GM12878 (cell line): ENCODE measurements around the gene PAX3. TPM values are rescaled to one million over a fixed set of nuclear protein-coding genes. Genes with fewer than 3 reads are reported as not detected.

Source experiments
- ATAC-seq: fragments of 200-7000 bp; cut with Tn5 transposase; 3 replicates; pipeline ENCODE4 v1.9.1; 2020; ENCODE audit warnings: mild to moderate bottlenecking, moderate library complexity
- Bru-seq: library from RNA; stranded (reverse); fragments of 400-500 nt; gene quantifications from one replicate; lab custom pipeline; 2021; lab: Mats Ljungman, UMichigan
- BruChase-seq, 2 experiments: library from RNA; stranded (reverse); fragments of 400-500 nt; gene quantifications; one replicate each; lab custom pipeline; 2021; lab: Mats Ljungman, UMichigan
- BruUV-seq: library from RNA; stranded (reverse); fragments of 400-500 nt; replicated peaks from 2 replicates; lab custom pipeline; 2021; lab: Mats Ljungman, UMichigan
- CTCF ChIA-PET: fragments of 300-600 bp; sonication (Branson Sonifier 250); formaldehyde crosslinking; extraction: SDS; loops from one replicate; lab custom pipeline; 2021; ENCODE audit warnings: inconsistent platforms; lab: Yijun Ruan, JAX
- POLR2A ChIA-PET: fragments of 350-600 bp; formaldehyde crosslinking; extraction: SDS; loops from one replicate; lab custom pipeline; 2021; ENCODE audit warnings: inconsistent platforms; lab: Charles Lee
- RAD21 ChIA-PET: fragments of 300-600 bp; sonication (Branson Sonifier 250); formaldehyde crosslinking; loops from one replicate; lab custom pipeline; 2023; ENCODE audit warnings: antibody characterized with exemption; ENCODE audit not compliant: unreplicated experiment; lab: Charles Lee
- SMC1A ChIA-PET: fragments of 300-600 bp; sonication (Branson Sonifier 250); formaldehyde crosslinking; loops from one replicate; lab custom pipeline; 2023; ENCODE audit not compliant: unreplicated experiment, uncharacterized antibody; lab: Charles Lee
- DNase-seq: peaks from one replicate; pipeline ENCODE4 v3.0.0-alpha.2; 2011; ENCODE audit warnings: low read depth, low spot score
- FAIRE-seq: peaks from 3 replicates; lab custom pipeline; 2011; peaks lifted over from hg19 to GRCh38; lab: Jason Lieb, UNC
- H2AFZ ChIP-seq: 2 replicates; pipeline ENCODE4 v1.6.0; 2011; ENCODE audit warnings: low read depth, low read length, control low read depth; ENCODE audit not compliant: control insufficient read depth
- H3K27ac ChIP-seq: 2 replicates; pipeline ENCODE4 v1.5.1; 2011; ENCODE audit warnings: control low read depth; ENCODE audit not compliant: control insufficient read depth, insufficient read depth
- H3K27me3 ChIP-seq, 2 experiments: replicated peaks in 1 of 2; 2 replicates each; pipeline versions ENCODE4 v1.6.0 to v1.6.1; 2011; ENCODE audit warnings: low read length in 1 of 2; ENCODE audit not compliant: control insufficient read depth in 2 of 2, insufficient read depth in 2 of 2
- H3K36me3 ChIP-seq, 2 experiments: 2 replicates each; pipeline ENCODE4 v1.5.1; 2011; ENCODE audit warnings: low read length in 1 of 2; ENCODE audit not compliant: control insufficient read depth in 2 of 2, insufficient read depth in 2 of 2
- H3K4me1 ChIP-seq: 2 replicates; pipeline ENCODE4 v1.6.1; 2011; ENCODE audit warnings: mild to moderate bottlenecking, low read length, moderate library complexity, mixed read lengths; ENCODE audit not compliant: control insufficient read depth, insufficient read depth
- H3K4me2 ChIP-seq: 2 replicates; pipeline ENCODE4 v1.6.0; 2011; ENCODE audit warnings: control low read depth; ENCODE audit not compliant: control insufficient read depth, insufficient read depth
- H3K4me3 ChIP-seq: fragments of 200-600 bp; sonication (generic); 2 replicates; pipeline ENCODE4 v1.5.1; 2016
- H3K79me2 ChIP-seq: 2 replicates; pipeline ENCODE4 v1.6.0; 2011; ENCODE audit warnings: low read length; ENCODE audit not compliant: control insufficient read depth, insufficient read depth
- H3K9ac ChIP-seq: 2 replicates; pipeline ENCODE4 v1.8.0; 2011; ENCODE audit warnings: low read length, control low read depth, mixed read lengths; ENCODE audit not compliant: control insufficient read depth, insufficient read depth
- H3K9me3 ChIP-seq: replicated peaks from 3 replicates; pipeline ENCODE4 v1.5.1; 2011; ENCODE audit warnings: mild to moderate bottlenecking, low read length; ENCODE audit not compliant: control insufficient read depth, insufficient read depth
- H4K20me1 ChIP-seq: 2 replicates; pipeline ENCODE4 v1.6.0; 2011; ENCODE audit not compliant: control insufficient read depth, insufficient read depth
- BACH1 ChIP-seq: fragments of 450-650 bp; IDR thresholded peaks from 2 replicates; pipeline ENCODE4 v1.6.1; 2017; ENCODE audit warnings: mild to moderate bottlenecking, borderline replicate concordance
- CHD2 ChIP-seq: IDR thresholded peaks from 2 replicates; pipeline ENCODE4 v1.6.1; 2011; ENCODE audit warnings: low read depth, low read length, improper control_type of control experiment, borderline replicate concordance
- CHD4 ChIP-seq: fragments of 200-600 bp; sonication (generic); IDR thresholded peaks from 2 replicates; pipeline ENCODE4 v1.6.1; 2016; ENCODE audit warnings: mild to moderate bottlenecking
- E4F1 ChIP-seq: fragments of 450-650 bp; IDR thresholded peaks from 2 replicates; pipeline ENCODE4 v1.6.1; 2018; ENCODE audit warnings: borderline replicate concordance, mild to moderate bottlenecking; ENCODE audit not compliant: partially characterized antibody
- JUNB ChIP-seq: IDR thresholded peaks from 2 replicates; pipeline ENCODE4 v1.6.1; 2016; ENCODE audit warnings: antibody characterized with exemption, mild to moderate bottlenecking
- NBN ChIP-seq: fragments of 450-650 bp; IDR thresholded peaks from 2 replicates; pipeline ENCODE4 v1.6.1; 2016
- NR2C1 ChIP-seq: fragments of 450-650 bp; IDR thresholded peaks from 2 replicates; pipeline ENCODE4 v1.6.1; 2017; ENCODE audit warnings: antibody characterized with exemption, mild to moderate bottlenecking, moderate library complexity
- RB1 ChIP-seq: fragments of 450-650 bp; formaldehyde crosslinking; IDR thresholded peaks from 2 replicates; pipeline ENCODE4 v1.6.1; 2017; ENCODE audit warnings: mild to moderate bottlenecking, borderline replicate concordance
- SREBF1 ChIP-seq: IDR thresholded peaks from 2 replicates; pipeline ENCODE4 v1.6.1; 2012; ENCODE audit warnings: mild to moderate bottlenecking, low read length
- SUZ12 ChIP-seq: fragments of 200-600 bp; sonication (generic); IDR thresholded peaks from one replicate; pipeline ENCODE4 v1.6.1; 2018; ENCODE audit warnings: antibody characterized with exemption, mild to moderate bottlenecking; ENCODE audit not compliant: unreplicated experiment
- TAF1 ChIP-seq: IDR thresholded peaks from 2 replicates; pipeline ENCODE4 v1.6.1; 2011; ENCODE audit warnings: mild to moderate bottlenecking, low read depth, low read length, borderline replicate concordance
- TBL1XR1 ChIP-seq: IDR thresholded peaks from 2 replicates; pipeline ENCODE4 v1.6.1; 2012; ENCODE audit warnings: low read depth, low read length, improper control_type of control experiment
- YBX1 ChIP-seq: fragments of 450-650 bp; IDR thresholded peaks from 2 replicates; pipeline ENCODE4 v1.6.1; 2016; ENCODE audit warnings: antibody characterized with exemption
- WGBS: methylation state at CpG from one replicate; pipeline ENCODE4 v1.1.6; 2016; ENCODE audit warnings: low lambda C conversion rate; ENCODE audit not compliant: insufficient replicate concordance, insufficient coverage; ENCODE audit errors: missing lambda C conversion rate; 5-methylcytosine and 5-hydroxymethylcytosine counted together
- in situ Hi-C: fragments of 300-500 bp; cut with MboI; formaldehyde crosslinking; loops from 9 replicates; pipeline ENCODE4 v1.14.3; 2018; ENCODE audit warnings: mixed read lengths
- intact Hi-C: fragments of 100-400 bp; cut with micrococcal nuclease; formaldehyde crosslinking; loops from one replicate; pipeline ENCODE4 v1.14.2; 2022; ENCODE audit not compliant: unreplicated experiment
- long read RNA-seq, 2 experiments: library from polyadenylated mRNA; unstranded; transcript quantifications; one replicate each; pipeline ENCODE4 v2.0.0, GENCODE V29; 2019 to 2020
- polyA minus RNA-seq, 3 experiments: library from RNA; depleted of rRNA, polyadenylated mRNA; stranded (reverse); fragments of >200 nt; gene quantifications; 2 replicates each; pipeline ENCODE4 v1.2.3, GENCODE V29; 2011
- polyA plus RNA-seq, 11 experiments: library from polyadenylated mRNA; depleted of rRNA in 4 of 11; unstranded in 6 of 11; stranded (reverse) in 5 of 11; fragments of >200 nt; fragmentation: Nextera tagmentation in 4 of 11; fragmentation: Illumina TruSeq in 1 of 11; extraction: Ambion mirVana in 4 of 11; extraction: Trizol in 1 of 11; gene quantifications; 1 replicate in 1 of 11; 2 replicates in 10 of 11; pipeline versions ENCODE4 v1.2.1 to v1.2.3, GENCODE V29; 2011 to 2016; ENCODE audit warnings: inconsistent platforms in 2 of 11, missing spikeins in 2 of 11, low read depth in 1 of 11
- total RNA-seq, 4 experiments: library from RNA; depleted of rRNA in 3 of 4; stranded (reverse); fragments of >200 nt in 3 of 4; fragmentation: Illumina TruSeq in 1 of 4; extraction: Trizol in 1 of 4; gene quantifications; 2 replicates each; pipeline versions ENCODE4 v1.2.1 to v1.2.3, GENCODE V29; 2013 to 2021

PAX3 gene
- total RNA-seq (2013; cell fraction: nucleolus; rRNA removed) = not detected in 2 replicates
- total RNA-seq (2014; rRNA removed) (not detected in 2 replicates), total RNA-seq (2014; rRNA removed; fragmentation: Illumina TruSeq; extraction: Trizol) (not detected in 2 replicates), total RNA-seq (2021) (not detected in 2 replicates), polyA plus RNA-seq (2011; rRNA removed) (not detected in 2 replicates), polyA plus RNA-seq (2014; fragmentation: Illumina TruSeq; extraction: Trizol) (not detected in 2 replicates), polyA plus RNA-seq (2014; fragmentation: Nextera tagmentation; extraction: Ambion mirVana) (not detected), polyA plus RNA-seq (2014; rRNA removed) (not detected in 2 replicates), polyA plus RNA-seq (2016; fragmentation: Nextera tagmentation; extraction: Ambion mirVana) (not detected), polyA minus RNA-seq (2011; rRNA and poly(A)+ RNA removed) (not detected in 2 replicates), Bru-seq, nascent RNA (percentile 1 among the genes with signal in this experiment), BruChase-seq, experiment 1, labeled RNA remaining after a 6-hour chase (not detected), BruChase-seq, experiment 2, labeled RNA remaining after a 2-hour chase (not detected)
- polyA plus RNA-seq (2011; ENCODE audit: low read depth) = not detected
- not detected in 2 replicates for polyA plus RNA-seq (2011; cell fraction: cytosol; rRNA removed)
- not detected in 2 replicates for polyA plus RNA-seq (2011; cell fraction: nucleus; rRNA removed)
- not detected in 2 replicates for polyA plus RNA-seq (2012)
- not detected in 2 replicates for polyA minus RNA-seq (2011; cell fraction: cytosol; rRNA and poly(A)+ RNA removed)
- not detected in 2 replicates for polyA minus RNA-seq (2011; cell fraction: nucleus; rRNA and poly(A)+ RNA removed)
- long read RNA-seq, experiment 1 = 0 reads
- long read RNA-seq, experiment 2 = 0 reads

GRCh38 chr2:222298311-222299150 lies at the start of gene PAX3:
Gene PAX3, minus strand, starts transcription at chr2:222298998. Its CDS starts 383 bp downstream, at chr2:222298615.
- no peak within 1 kb of the TSS for H3K4me2 ChIP-seq
- no TSS peak for BruUV-seq
- 64% methylated on average over 52 of the region's 63 CpGs for WGBS
- no peak for DNase-seq
- FAIRE-seq = no peak
- TF ChIP-seq CHD4 (no peak), E4F1 (no peak), RB1 (no peak), NR2C1 (no peak), BACH1 (no peak), CHD2 (no peak), SREBF1 (no peak), TAF1 (no peak), SUZ12 (no peak), TBL1XR1 (no peak), JUNB (no peak), YBX1 (no peak), NBN (no peak)
- ChIA-PET SMC1A (no interaction called here), POLR2A (no interaction called here), RAD21 (no interaction called here), CTCF (no interaction called here)
- H2AFZ ChIP-seq = no peak within 1 kb of the TSS
- H3K27me3 ChIP-seq = peaks cover 39 to 71% of the 10 kb centered on the region in 2 experiments
- no peaks in the 10 kb centered on the region for H4K20me1 ChIP-seq
- ATAC-seq = no peak
- H3K36me3 ChIP-seq = no peaks in the 10 kb centered on the region
- no peak within 1 kb of the TSS for H3K4me3 ChIP-seq
- H3K79me2 ChIP-seq = no peaks in the 10 kb centered on the region
- no peaks in the 10 kb centered on the region for H3K4me1 ChIP-seq
- intact Hi-C loops (no loop called here), in situ Hi-C loops (no loop called here)
- H3K9me3 ChIP-seq = no peaks in the 10 kb centered on the region; the same call in 2 of the 3 replicates
- H3K27ac ChIP-seq = no peak within 1 kb of the TSS
- no peak within 1 kb of the TSS for H3K9ac ChIP-seq
